Sigmoid colon (tissue), 7 donors: ENCODE results near the gene DPYSL4. TPM values are rescaled to one million over a fixed set of nuclear protein-coding genes. Genes with fewer than 3 reads are reported as not detected.

Experiments used
- DNase-seq: peaks from one replicate; pipeline ENCODE4 v3.0.0-alpha.2; 2019
- H3K27ac ChIP-seq, 4 donors: fragments of 200-600 bp; sonication (generic); one replicate each; pipeline ENCODE4 v1.5.1; 2016 to 2019; ENCODE audit warnings: mild to moderate bottlenecking in 1 of 4
- H3K27me3 ChIP-seq, 3 donors: fragments of 200-600 bp; sonication (generic); one replicate each; pipeline ENCODE4 v1.5.1; 2019; ENCODE audit warnings: mild to moderate bottlenecking in 1 of 3
- H3K36me3 ChIP-seq, 4 donors: fragments of 200-600 bp; sonication (generic); one replicate each; pipeline ENCODE4 v1.5.1; 2016 to 2019
- H3K4me1 ChIP-seq, 4 donors: fragments of 200-600 bp; sonication (generic); one replicate each; pipeline ENCODE4 v1.5.1; 2017 to 2019
- H3K4me3 ChIP-seq, 4 donors: fragments of 200-600 bp; sonication (generic); one replicate each; pipeline ENCODE4 v1.5.1; 2017 to 2019; ENCODE audit warnings: mild to moderate bottlenecking in 2 of 4, moderate library complexity in 1 of 4
- H3K9me3 ChIP-seq, 4 donors: fragments of 200-600 bp in 3 of 4; sonication (generic) in 3 of 4; one replicate each; pipeline versions ENCODE4 v1.5.1 to v1.6.1; 2013 to 2019
- EP300 ChIP-seq, 4 donors: sonication (generic); formaldehyde crosslinking; IDR thresholded peaks; one replicate each; pipeline ENCODE4 v1.6.1; 2017; ENCODE audit warnings: antibody characterized with exemption in 4 of 4
- POLR2A ChIP-seq, 2 donors: fragments of 450-650 bp; IDR thresholded peaks; one replicate each; pipeline ENCODE4 v1.6.1; 2016; ENCODE audit warnings: antibody characterized with exemption in 2 of 2, mild to moderate bottlenecking in 2 of 2, moderate library complexity in 2 of 2
- POLR2AphosphoS5 ChIP-seq, 4 donors: sonication (generic); formaldehyde crosslinking; IDR thresholded peaks; one replicate each; pipeline ENCODE4 v1.6.1; 2017; ENCODE audit warnings: antibody characterized with exemption in 4 of 4
- WGBS, 2 donors: extraction: QIAGEN DNeasy Blood & Tissue Kit; methylation state at CpG; one replicate each; pipeline ENCODE4 v1.1.7; 2013; 5-methylcytosine and 5-hydroxymethylcytosine counted together
- intact Hi-C: fragments of 100-400 bp; cut with DNase I; formaldehyde crosslinking; loops from one replicate; pipeline ENCODE4 v1.15.1; 2023
- polyA plus RNA-seq, 3 donors: library from polyadenylated mRNA; stranded (reverse); fragments of 200-250 nt; gene quantifications; one replicate each; pipeline ENCODE4 v1.2.3, GENCODE V29; 2013
- total RNA-seq, 4 donors: library from RNA; depleted of rRNA; stranded (reverse); fragments of >200 nt; gene quantifications; one replicate each; pipeline ENCODE4 v1.1.0, GENCODE V29; 2016
- TF ChIP-seq, protein P1 (sequence below), 4 experiments: fragments of 450-650 bp in 3 of 4; fragments of 200-600 bp in 1 of 4; IDR thresholded peaks; one replicate each; pipeline ENCODE4 v1.5.1; 2016 to 2019; ENCODE audit warnings: antibody characterized with exemption in 4 of 4, mild to moderate bottlenecking in 3 of 4, moderate library complexity in 2 of 4
- donor health status: healthy with polysubstance abuse.
- donor health status: Bipolar disorder and iron deficiency.
- donor health status: healthy.

DPYSL4 gene
- total and polyA plus RNA-seq, 7 donors = under 0.01 to 1.9 (median 0.63) TPM; not detected in 1

- DNase-seq = no peak
- WGBS, 2 donors = 88 to 90% methylated on average over 5 of the region's 5 CpGs
- intact Hi-C loops = no loop called here
Measured at GRCh38 chr10:132173185-132173584, 13.6 kb upstream of the DPYSL4 start.

DNA sequence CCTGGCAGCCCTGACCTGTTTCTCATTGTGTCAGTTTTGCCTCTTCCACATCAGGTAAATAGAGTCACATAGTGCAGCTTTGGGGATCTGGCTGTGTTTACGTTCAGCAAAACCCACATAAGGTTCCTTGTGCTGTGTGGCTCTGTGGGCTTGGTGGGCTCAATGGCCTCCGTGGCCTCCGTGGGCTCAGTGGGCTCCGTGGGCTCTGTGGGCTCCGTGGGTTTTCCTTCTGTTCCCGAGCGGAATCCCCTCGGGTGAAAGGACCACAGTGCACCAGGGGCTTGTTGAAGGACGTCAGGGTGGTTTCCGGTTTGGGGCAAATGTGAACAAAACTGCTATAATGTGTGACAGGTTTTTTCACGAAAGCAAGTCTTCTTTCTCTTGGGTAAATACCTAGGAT lies 12.5 kb upstream of the DPYSL4 start:
- no peak for DNase-seq
- intact Hi-C loops = no loop called here
- Histone ChIP-seq H3K27ac (no peak overlapping the region), H3K27me3 (peaks cover 0 to 35% (median 18%) of the 10 kb centered on the region in 3 donors), H3K4me1 (peaks cover 0 to 14% (median 4%) of the 10 kb centered on the region in 4 donors), H3K36me3 (peaks cover 0 to 10% (median 0%) of the 10 kb centered on the region in 4 donors), H3K4me3 (no peak overlapping the region), H3K9me3 (no peaks in the 10 kb centered on the region)
- TF ChIP-seq, protein P1, sequence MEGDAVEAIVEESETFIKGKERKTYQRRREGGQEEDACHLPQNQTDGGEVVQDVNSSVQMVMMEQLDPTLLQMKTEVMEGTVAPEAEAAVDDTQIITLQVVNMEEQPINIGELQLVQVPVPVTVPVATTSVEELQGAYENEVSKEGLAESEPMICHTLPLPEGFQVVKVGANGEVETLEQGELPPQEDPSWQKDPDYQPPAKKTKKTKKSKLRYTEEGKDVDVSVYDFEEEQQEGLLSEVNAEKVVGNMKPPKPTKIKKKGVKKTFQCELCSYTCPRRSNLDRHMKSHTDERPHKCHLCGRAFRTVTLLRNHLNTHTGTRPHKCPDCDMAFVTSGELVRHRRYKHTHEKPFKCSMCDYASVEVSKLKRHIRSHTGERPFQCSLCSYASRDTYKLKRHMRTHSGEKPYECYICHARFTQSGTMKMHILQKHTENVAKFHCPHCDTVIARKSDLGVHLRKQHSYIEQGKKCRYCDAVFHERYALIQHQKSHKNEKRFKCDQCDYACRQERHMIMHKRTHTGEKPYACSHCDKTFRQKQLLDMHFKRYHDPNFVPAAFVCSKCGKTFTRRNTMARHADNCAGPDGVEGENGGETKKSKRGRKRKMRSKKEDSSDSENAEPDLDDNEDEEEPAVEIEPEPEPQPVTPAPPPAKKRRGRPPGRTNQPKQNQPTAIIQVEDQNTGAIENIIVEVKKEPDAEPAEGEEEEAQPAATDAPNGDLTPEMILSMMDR (IDR thresholded peaks at IDR 0.05) = no peak
- WGBS, 2 donors = 82 to 89% methylated on average over 11 of the region's 11 CpGs

More at GRCh38 chr10:132173185-132173584, 13.6 kb upstream of the DPYSL4 start:
- Histone ChIP-seq H3K4me1 (peaks cover 0 to 14% (median 4%) of the 10 kb centered on the region in 4 donors), H3K36me3 (peaks cover 0 to 21% (median 0%) of the 10 kb centered on the region in 4 donors), H3K4me3 (no peak overlapping the region), H3K27ac (no peak overlapping the region), H3K9me3 (no peaks in the 10 kb centered on the region), H3K27me3 (peaks cover 0 to 32% (median 10%) of the 10 kb centered on the region in 3 donors)
- TF ChIP-seq, protein P1 (IDR thresholded peaks at IDR 0.05) = no peak
- TF ChIP-seq POLR2AphosphoS5 (IDR thresholded peaks at IDR 0.05) (no peak), POLR2A (IDR thresholded peaks at IDR 0.05) (no peak), EP300 (IDR thresholded peaks at IDR 0.05) (no peak)

GRCh38 chr10:132175408-132175807 lies 11.3 kb upstream of the DPYSL4 start:
- Histone ChIP-seq H3K36me3 (peaks cover 0 to 3% (median 0%) of the 10 kb centered on the region in 4 donors), H3K27me3 (peaks cover 0 to 35% (median 18%) of the 10 kb centered on the region in 3 donors), H3K4me3 (no peak overlapping the region), H3K4me1 (peaks cover 0 to 14% (median 4%) of the 10 kb centered on the region in 4 donors), H3K9me3 (no peaks in the 10 kb centered on the region), H3K27ac (no peak overlapping the region)
- intact Hi-C loops = no loop called here
- TF ChIP-seq POLR2A (IDR thresholded peaks at IDR 0.05) = no peak
- no peak for TF ChIP-seq POLR2AphosphoS5 (IDR thresholded peaks at IDR 0.05)
- TF ChIP-seq, protein P1 (IDR thresholded peaks at IDR 0.05) = no peak
- no peak for TF ChIP-seq EP300 (IDR thresholded peaks at IDR 0.05)
- DNase-seq = no peak
- WGBS, 2 donors = 31 to 39% methylated on average over 6 of the region's 6 CpGs

DNA sequence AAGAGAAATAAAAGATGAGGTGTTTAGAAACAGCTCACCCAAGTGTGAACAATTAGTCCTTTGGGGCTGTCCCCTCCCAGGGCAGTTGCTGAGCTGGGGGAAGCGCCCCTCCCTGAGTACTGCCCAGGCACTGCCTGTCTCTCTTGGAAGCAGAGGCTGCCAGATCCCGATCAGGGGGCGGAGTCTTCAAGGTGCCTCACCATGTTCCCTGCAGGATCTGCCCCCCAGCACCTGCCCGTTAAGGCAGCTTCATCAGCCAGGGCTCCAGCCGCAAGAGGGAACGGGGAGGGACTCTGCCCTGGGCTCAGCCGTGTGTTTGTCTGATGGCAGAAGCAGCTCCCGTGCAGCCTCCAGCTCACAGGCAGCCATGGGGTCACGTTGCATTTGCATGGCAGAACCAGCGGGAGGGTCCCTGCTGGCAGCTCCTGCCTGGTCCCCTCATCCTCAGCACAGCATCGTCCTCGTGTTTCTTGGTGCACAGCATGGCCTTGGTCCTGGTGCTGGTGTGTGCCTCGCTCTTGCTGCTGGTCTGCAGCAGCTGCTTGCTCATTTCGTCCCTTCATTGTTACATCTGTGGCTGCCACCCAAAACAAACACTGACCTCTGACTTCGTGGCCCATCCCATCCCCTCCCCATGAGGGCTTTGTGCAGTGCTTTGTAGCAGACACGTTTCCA lies 10.7 kb upstream of the DPYSL4 start:
- no peak for DNase-seq
- H3K27ac ChIP-seq = no peak overlapping the region
- H3K4me1 ChIP-seq = peaks cover 0 to 14% (median 4%) of the 10 kb centered on the region in 4 donors
- no peak for TF ChIP-seq POLR2A (IDR thresholded peaks at IDR 0.05)
- TF ChIP-seq POLR2AphosphoS5 (IDR thresholded peaks at IDR 0.05) = no peak
- no peak for TF ChIP-seq EP300 (IDR thresholded peaks at IDR 0.05)
- TF ChIP-seq, protein P1 (IDR thresholded peaks at IDR 0.05) = no peak
- H3K4me3 ChIP-seq = no peak overlapping the region
- no peaks in the 10 kb centered on the region for H3K36me3 ChIP-seq
- no peaks in the 10 kb centered on the region for H3K9me3 ChIP-seq
- H3K27me3 ChIP-seq = peaks cover 0 to 38% (median 15%) of the 10 kb centered on the region in 3 donors
- intact Hi-C loops = no loop called here
- 3 to 10% methylated on average over 16 of the region's 16 CpGs for WGBS, 2 donors
